22Rv1 (cell line): ENCODE results near the gene KIRREL3.

ENCODE experiments used
- CTCF ChIP-seq: fragments of 450-650 bp; IDR thresholded peaks from 2 replicates; pipeline ENCODE4 v1.5.1; 2017; ENCODE audit warnings: mild to moderate bottlenecking
- ZFX ChIP-seq: fragments of 450-650 bp; IDR thresholded peaks from 2 replicates; pipeline ENCODE4 v1.6.1; 2017; ENCODE audit warnings: antibody characterized with exemption, borderline replicate concordance

- TF ChIP-seq CTCF = no peak
- TF ChIP-seq ZFX = no peak
Observed at GRCh38 chr11:126732981-126733380, 267.6 kb downstream of the KIRREL3 start.
